ENCODE results near the gene FRS3.

The FRS3 gene

GRCh38 chr6:41789390-41789724 is 9.7 kb upstream of the FRS3 start:
- no peak for DNase-seq

GRCh38 chr6:41787219-41787917 is 7.7 kb upstream of the FRS3 start, which contains the start of gene TOMM6:
TOMM6 (plus strand) TSS chr6:41787694; CDS start chr6:41787698, 4 bp downstream.
- peak; percentile 75 for DNase-seq

GRCh38 chr6:41786451-41787218 is 6.9 kb upstream of the FRS3 start:
- DNase-seq = peak; percentile 44

DNA sequence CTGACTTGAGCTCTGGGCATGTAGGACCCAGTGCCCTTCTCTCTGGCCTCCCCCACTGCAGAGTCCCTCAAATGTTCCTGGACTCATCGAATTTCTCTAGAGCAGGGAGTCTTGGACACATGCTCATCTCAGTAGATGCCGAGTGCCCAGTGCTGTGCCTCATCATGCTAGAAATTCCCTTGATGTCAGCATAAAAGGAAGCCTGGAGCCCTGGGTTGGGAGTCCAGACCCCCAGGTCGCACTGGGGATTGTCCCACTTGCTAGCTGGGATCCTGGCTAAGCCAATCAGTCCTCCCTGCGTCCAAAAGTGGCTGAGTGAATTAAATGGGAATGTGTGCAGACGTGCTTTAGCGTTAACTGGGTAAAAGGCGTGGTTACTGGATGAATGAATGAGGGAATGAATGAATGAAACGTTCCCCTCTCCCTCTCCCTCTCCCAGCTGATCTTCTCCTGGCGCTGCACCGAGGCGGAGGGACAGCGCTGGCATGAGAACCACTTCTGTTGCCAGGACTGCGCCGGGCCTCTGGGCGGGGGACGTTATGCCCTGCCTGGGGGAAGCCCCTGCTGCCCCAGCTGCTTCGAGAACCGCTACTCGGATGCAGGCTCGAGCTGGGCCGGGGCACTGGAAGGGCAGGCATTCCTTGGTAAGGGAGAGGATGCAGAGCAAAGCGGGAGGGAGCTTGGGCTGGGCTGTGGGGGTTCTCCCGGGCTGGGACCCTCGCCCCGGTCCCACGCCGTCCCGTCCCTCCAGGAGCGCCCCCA is 6.2 kb upstream of the FRS3 start:
- DNase-seq = no peak

DNA sequence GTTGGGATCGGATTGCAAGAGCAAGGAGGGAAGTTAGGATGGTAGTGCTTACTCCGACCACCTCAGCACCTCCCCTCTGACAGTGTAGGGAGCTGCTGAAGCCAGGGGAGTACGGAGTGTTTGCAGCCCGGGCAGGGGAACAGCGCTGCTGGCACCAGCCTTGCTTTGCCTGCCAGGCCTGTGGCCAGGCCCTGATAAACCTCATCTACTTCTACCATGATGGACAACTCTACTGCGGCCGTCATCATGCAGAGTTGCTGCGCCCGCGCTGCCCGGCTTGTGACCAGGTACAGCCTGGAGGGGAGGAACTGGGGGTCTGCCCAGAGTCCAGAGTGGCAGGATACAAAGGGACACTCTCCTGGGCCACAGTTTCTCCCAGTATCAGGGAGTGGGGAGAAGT is 5.6 kb upstream of the FRS3 start:
- DNase-seq = no peak

DNA sequence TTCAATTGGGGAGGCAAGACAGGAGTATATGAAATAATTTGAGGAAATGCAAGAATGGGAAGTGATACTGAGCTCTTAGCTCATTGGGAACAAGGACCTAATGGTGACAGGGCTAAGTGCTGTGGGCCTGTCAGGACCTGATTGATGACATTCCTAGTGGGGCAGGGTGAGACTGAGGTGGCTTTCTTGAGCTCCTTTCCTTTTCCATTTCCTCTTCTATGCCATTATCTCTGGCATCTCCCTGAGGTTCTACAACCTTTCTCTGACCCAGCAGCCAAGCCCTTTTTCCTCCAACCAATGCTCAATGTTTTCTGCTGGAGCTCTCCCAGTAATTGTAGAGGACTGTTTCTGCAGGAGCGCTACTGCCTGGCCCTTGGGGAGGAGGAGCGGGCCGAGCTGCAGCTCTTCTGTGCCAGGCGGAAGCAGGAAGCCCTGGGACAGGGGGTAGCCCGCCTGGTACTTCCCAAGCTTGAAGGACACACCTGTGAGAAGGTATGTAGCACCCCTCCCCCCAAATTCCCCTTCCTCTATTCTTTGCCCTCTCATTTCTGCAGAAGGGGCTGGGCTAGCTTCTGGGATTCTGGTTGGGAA is 5.0 kb upstream of the FRS3 start:
- no peak for DNase-seq

- DNase-seq = no peak
Observed at GRCh38 chr6:41783106-41783780, 3.5 kb upstream of the FRS3 start.

- DNase-seq = no peak
Observed at GRCh38 chr6:41781366-41781730, 1.6 kb upstream of the FRS3 start.

DNA sequence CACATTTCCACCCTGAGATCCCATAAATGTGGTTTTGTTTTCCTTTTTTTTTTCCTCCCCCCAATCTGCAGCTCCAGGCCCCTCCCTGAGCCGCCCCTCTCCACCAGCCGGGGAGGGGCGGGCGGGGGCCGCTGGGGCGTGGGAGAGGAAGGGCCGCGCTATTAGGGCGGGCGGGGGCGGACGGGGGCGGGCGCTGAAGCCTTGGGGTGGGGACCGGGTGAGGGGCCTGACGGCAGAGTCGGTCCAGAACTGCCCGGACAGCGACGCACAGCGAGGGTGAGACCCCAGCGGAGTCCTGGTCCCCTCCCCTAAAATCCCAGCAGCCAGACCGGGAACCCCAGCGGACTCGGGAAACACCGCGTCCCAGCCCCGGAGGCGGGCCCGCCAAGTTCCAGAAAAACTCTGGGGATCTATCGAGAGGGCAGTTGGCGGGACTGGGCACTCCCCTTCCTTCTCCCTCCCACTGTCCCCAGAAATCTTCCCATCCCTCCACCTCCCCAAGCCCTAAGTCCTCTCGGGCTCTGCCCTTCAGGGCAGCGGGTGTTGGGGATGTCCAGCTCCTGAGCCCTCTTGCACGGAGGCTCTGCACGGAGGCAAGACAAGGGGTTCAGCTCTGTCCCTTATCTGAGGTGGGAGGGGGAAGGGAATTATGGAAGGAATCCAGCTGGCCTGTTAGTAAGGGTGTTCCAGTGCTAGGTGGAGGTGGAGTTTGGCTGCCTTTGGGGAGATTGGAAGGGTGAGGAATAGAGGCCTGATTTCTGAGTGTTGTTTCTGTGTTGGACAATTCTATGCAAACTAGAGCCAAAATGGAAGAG is 1.1 kb upstream of the FRS3 start, which contains the start of gene PRICKLE4:
PRICKLE4 (plus strand) TSS at position 232 of the 815 bp plus-strand sequence. CDS start 2,692 bp downstream, outside the sequence.
- DNase-seq = no peak

GRCh38 chr6:41779336-41779735 is 364 bp downstream of the FRS3 start:
- DNase-seq = no peak

DNA sequence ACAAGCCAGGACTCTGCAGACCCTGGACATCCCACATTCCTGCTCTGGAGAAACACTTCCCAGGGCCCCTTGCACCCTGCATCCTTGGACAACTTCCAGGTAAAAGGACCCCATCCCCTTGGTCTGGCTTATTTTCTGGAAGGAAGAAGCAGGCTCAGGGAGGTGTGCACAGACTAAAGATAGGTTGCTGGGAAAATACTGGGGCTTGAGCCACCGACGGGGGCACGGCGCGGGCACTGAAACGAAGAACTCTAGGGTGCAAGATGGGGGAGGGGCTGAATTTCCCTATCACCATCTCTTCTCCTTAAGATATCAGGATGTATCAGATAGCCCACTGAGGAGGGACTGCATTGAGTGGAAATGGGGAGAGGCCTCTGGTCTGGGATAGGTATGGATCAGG is 805 bp downstream of the FRS3 start:
- DNase-seq = no peak

DNA sequence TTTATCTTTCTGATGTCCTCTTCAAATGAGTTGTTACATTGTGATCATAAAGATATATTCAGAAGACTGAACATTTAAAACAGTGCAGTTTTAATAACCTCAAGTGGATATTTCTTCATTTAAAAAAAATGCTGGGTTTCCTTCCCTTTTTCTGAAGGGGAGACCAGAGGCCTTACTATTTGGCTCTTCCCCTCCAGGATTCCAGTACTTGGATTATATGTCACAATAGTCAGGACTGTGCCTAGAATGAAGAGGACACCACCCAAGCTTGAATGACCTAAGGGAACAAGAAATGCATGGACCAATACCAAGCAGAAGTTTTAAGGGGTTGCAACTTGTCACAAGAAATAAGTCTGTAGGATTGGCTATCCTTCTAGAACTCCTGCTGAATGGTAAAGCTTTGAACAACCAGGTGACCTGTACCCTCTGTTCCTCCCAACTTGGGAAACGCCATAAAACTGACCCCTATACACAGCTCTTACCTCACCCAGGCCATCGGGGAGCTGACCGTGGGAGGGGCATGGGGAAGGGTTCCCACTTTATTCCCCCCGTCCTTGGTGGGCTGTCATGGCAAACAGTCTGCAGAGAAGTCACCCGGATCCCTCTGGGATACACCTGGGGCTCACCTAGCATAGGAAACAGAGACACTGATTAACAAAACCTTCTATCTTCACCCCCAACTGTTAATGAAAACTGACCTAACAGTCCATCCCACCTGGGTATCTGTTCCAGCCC is 2.0 kb downstream of the FRS3 start:
- no peak for DNase-seq

GRCh38 chr6:41775293-41775882 is 4.3 kb downstream of the FRS3 start:
- no peak for DNase-seq

DNA sequence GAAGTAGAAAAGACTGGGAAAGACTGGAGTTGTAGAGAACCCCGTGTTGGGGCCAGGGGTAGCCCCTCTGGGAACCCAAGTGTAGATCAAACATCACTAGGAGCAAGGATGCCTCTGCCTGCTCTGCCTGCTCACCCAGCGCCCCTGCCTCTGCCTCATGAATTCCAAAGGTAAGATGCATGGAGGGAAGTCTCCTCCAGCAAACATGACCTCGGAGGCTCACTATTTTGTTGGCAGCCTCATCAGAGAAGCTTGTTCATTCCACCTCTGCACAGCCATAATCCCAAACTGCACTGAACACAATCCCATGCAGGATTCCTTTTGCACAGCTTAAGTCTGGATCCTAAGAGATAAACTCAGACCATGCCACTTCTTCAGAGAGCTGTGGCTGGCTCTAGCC is 4.9 kb downstream of the FRS3 start:
- no peak for DNase-seq

DNA sequence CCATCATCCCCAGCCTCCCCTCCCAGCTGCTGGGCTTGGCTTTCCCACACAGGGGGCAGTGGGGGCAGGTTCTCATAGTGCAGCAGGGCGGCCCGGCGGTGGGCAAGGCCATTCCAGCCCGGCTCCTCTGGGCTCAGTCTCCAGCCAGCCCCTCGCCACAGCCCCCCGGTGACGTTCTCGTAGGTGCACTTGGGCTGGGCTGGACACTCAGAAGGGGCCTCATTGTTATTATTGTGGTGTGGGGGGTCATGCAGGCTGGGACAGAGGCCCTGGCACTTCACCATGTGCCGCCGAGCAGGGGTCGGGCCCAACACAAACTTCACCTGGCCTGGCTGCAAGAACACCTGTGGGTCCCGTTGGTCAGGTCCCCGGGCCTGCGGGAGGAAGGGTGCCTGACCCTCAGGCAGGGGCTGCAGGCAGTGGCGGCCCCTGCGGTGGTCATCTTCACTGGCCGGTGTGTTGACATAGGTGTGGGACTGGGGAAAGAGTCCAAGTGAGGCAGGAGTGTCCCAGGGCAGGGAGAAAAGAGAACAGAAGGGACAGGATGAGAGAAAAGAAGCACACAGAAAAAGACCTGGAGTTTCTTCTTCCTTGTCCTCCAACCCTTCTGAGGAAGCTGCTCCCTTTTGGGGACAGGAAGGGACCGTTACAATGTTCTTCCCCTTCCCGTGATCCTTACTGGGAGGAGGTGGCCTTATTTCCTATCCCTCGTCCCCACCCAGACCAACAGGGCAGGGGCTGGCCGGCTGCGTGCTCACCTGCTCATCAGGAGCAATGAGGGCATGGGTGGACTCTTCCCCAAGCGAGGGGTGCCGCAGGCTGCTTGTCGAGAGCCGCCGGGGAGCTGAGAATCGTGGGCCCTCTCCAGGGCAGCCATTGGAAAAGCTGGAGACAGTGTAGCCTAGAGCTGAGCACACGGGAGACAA is 8.4 kb downstream of the FRS3 start:
- no peak for DNase-seq

DNA sequence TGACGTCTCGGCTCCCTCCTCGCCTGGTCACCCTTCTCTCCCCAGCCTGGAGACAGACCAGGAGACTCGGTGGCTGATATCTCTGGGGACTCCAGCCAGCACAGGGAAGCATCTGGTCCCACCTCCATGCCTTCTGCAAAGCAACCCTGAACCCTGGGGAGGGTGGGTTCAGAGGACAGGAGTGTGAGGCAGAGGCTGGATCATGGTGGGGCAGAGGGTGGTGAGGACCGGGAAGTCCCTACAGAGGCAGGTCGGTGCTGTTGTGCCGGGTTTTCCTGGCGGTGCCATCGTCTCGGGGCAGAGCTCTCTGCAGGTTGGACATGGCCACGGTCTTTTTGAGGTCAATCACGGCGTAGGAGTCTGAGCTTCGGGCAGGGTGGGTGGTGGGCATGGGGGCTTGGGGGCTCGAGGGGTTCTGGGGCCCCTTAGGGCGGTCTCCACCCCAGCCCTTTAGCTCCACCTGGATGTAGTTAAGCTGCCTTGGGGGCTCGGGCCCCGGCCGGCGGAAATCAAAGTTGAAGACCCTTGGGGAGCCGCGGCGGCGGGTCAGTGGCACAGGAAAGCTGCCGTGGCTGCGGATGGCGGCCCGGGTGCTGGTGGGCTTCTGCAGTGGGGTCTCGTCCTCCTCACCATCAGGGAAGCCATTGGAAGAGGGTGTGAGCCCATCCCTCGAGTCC is 9.2 kb downstream of the FRS3 start:
- DNase-seq = no peak

GRCh38 chr6:41769376-41769775 is 10.3 kb downstream of the FRS3 start:
- no peak for DNase-seq

- DNase-seq = no peak
Observed at GRCh38 chr6:41768545-41769308, 11.0 kb downstream of the FRS3 start.

All from GOT3 (cell line).